MM.1S (cell line): ENCODE results near the gene USP32.
A peak's percentile ranks its signal among the peaks of the same experiment; 100 is the strongest.
"Not testable (repeated sequence)": the region's sequence is repeated elsewhere in the genome, so short reads cannot be mapped to it uniquely, and the experiment has no call there.

ENCODE experiments used
- DNase-seq: peaks from one replicate; pipeline ENCODE4 v3.0.0-alpha.2; 2015
- H2AFZ ChIP-seq: fragments of 300-600 bp; sonication (generic); 2 replicates; pipeline ENCODE4 v1.6.0; 2016; ENCODE audit warnings: antibody characterized with exemption, low read length
- H3F3A ChIP-seq: fragments of 300-600 bp; sonication (generic); 2 replicates; pipeline ENCODE4 v1.6.1; 2016; ENCODE audit warnings: mild to moderate bottlenecking, antibody characterized with exemption, low read length, moderate library complexity, mixed read lengths; ENCODE audit not compliant: insufficient read depth
- H3K27ac ChIP-seq: fragments of 300-600 bp; sonication (generic); 2 replicates; pipeline ENCODE4 v1.5.1; 2016; ENCODE audit warnings: mild to moderate bottlenecking, low read length
- H3K27me3 ChIP-seq: fragments of 300-600 bp; sonication (generic); replicated peaks from 2 replicates; pipeline ENCODE4 v1.6.0; 2016; ENCODE audit warnings: low read length; ENCODE audit not compliant: insufficient read depth
- H3K36me3 ChIP-seq: fragments of 300-600 bp; sonication (generic); replicated peaks from 2 replicates; pipeline ENCODE4 v1.6.1; 2016; ENCODE audit warnings: mild to moderate bottlenecking, low read length, mixed read lengths; ENCODE audit not compliant: insufficient read depth
- H3K4me1 ChIP-seq: fragments of 300-600 bp; sonication (generic); 2 replicates; pipeline ENCODE4 v1.6.1; 2016; ENCODE audit warnings: low read length, mixed read lengths
- H3K4me2 ChIP-seq: fragments of 300-600 bp; sonication (generic); 2 replicates; pipeline ENCODE4 v1.6.0; 2016; ENCODE audit warnings: low read depth, low read length
- H3K4me3 ChIP-seq: fragments of 300-600 bp; sonication (generic); 2 replicates; pipeline ENCODE4 v1.5.1; 2016; ENCODE audit warnings: low read length, mixed read lengths
- H3K79me2 ChIP-seq: fragments of 300-600 bp; sonication (generic); 2 replicates; pipeline ENCODE4 v1.6.1; 2016; ENCODE audit warnings: mixed run types, low read length, mixed read lengths
- H3K9ac ChIP-seq: fragments of 300-600 bp; sonication (generic); 2 replicates; pipeline ENCODE4 v1.6.1; 2016; ENCODE audit warnings: low read length, mixed read lengths
- H3K9me2 ChIP-seq: fragments of 300-600 bp; sonication (generic); replicated peaks from 2 replicates; pipeline ENCODE4 v1.6.1; 2016; ENCODE audit warnings: mild to moderate bottlenecking, low read length, mixed read lengths; ENCODE audit not compliant: insufficient read depth
- H3K9me3 ChIP-seq: fragments of 300-600 bp; sonication (generic); replicated peaks from 2 replicates; pipeline ENCODE4 v1.6.1; 2016; ENCODE audit warnings: mild to moderate bottlenecking, low read length, mixed read lengths; ENCODE audit not compliant: insufficient read depth
- H4K20me1 ChIP-seq: fragments of 300-600 bp; sonication (generic); 2 replicates; pipeline ENCODE4 v1.6.1; 2016; ENCODE audit warnings: mild to moderate bottlenecking, low read length, moderate library complexity, mixed read lengths; ENCODE audit not compliant: insufficient read depth
- EZH2 ChIP-seq: fragments of 300-600 bp; sonication (generic); optimal IDR thresholded peaks from 2 replicates; pipeline ENCODE3; 2017; ENCODE audit warnings: low read depth, mild to moderate bottlenecking, antibody characterized with exemption, low read length, mixed read lengths
- EZH2phosphoT487 ChIP-seq: fragments of 300-600 bp; sonication (generic); IDR thresholded peaks from 2 replicates; pipeline ENCODE4 v1.6.1; 2018; ENCODE audit warnings: antibody characterized with exemption, low read length
- TF ChIP-seq, protein P1 (sequence below): fragments of 300-600 bp; sonication (generic); IDR thresholded peaks from 2 replicates; pipeline ENCODE4 v1.5.1; 2016; ENCODE audit warnings: antibody characterized with exemption, low read length, mixed read lengths

Gene USP32

DNA sequence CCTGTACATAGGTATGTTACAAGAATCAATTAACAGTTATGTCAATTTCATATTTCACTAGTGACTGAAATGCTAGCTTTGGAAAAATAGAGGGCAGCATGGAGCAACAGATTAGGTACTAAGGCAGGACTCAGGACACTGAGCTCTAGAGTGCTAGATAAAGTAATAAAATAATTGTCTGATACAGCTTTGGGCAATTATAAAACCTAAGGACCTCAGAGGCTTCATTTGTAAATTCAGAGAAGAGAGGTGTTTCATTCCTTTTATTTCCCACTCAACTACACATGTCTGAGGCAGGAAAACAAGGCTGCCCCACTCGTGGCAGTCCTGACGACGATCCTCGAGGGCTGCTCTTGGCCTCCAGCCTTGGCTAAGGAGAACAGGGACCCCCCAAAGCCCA, 160.7 kb downstream of the USP32 start:
- no peaks in the 10 kb centered on the region for H3K9me3 ChIP-seq
- no peaks in the 10 kb centered on the region for H4K20me1 ChIP-seq
- H2AFZ ChIP-seq: no peak overlapping the region
- no peaks in the 10 kb centered on the region for H3K36me3 ChIP-seq
- no peaks in the 10 kb centered on the region for H3F3A ChIP-seq
- H3K79me2 ChIP-seq: no peaks in the 10 kb centered on the region
- no peak overlapping the region for H3K4me3 ChIP-seq
- no peak overlapping the region for H3K4me2 ChIP-seq
- DNase-seq: peak; percentile 25
- no peaks in the 10 kb centered on the region for H3K4me1 ChIP-seq
- H3K27me3 ChIP-seq: no peaks in the 10 kb centered on the region
- TF ChIP-seq EZH2phosphoT487: no peak
- TF ChIP-seq, protein P1, sequence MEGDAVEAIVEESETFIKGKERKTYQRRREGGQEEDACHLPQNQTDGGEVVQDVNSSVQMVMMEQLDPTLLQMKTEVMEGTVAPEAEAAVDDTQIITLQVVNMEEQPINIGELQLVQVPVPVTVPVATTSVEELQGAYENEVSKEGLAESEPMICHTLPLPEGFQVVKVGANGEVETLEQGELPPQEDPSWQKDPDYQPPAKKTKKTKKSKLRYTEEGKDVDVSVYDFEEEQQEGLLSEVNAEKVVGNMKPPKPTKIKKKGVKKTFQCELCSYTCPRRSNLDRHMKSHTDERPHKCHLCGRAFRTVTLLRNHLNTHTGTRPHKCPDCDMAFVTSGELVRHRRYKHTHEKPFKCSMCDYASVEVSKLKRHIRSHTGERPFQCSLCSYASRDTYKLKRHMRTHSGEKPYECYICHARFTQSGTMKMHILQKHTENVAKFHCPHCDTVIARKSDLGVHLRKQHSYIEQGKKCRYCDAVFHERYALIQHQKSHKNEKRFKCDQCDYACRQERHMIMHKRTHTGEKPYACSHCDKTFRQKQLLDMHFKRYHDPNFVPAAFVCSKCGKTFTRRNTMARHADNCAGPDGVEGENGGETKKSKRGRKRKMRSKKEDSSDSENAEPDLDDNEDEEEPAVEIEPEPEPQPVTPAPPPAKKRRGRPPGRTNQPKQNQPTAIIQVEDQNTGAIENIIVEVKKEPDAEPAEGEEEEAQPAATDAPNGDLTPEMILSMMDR: peak; percentile 41
- no peak overlapping the region for H3K27ac ChIP-seq
- no peaks in the 10 kb centered on the region for H3K9me2 ChIP-seq
- H3K9ac ChIP-seq: no peak overlapping the region

DNA sequence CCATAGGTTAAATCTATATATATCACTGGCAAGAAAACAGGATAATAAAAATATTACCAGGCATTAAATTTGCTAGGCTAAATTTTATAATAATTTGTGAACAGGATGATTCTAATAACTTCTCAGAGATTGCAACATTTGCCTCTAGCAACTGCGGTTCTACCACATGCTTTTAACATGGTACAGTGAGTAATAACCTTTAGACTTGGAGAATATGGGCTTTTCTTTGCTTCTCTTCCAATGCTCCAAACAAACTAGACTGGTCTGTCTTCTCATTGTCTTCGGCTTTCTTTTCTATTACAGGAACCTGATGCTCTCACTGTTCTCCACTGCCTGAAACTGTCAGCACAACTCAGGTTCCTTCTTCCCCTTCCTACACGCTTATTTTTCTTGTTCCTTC, 161.6 kb downstream of the USP32 start:
- no peak for TF ChIP-seq EZH2
- TF ChIP-seq, protein P1: no peak
- no peak for TF ChIP-seq EZH2phosphoT487
- no peaks in the 10 kb centered on the region for H3K9me3 ChIP-seq
- no peak overlapping the region for H3K4me3 ChIP-seq
- H3K36me3 ChIP-seq: no peaks in the 10 kb centered on the region
- no peak overlapping the region for H3K27ac ChIP-seq
- no peaks in the 10 kb centered on the region for H3K4me1 ChIP-seq
- no peaks in the 10 kb centered on the region for H3K9me2 ChIP-seq
- no peaks in the 10 kb centered on the region for H3K27me3 ChIP-seq
- H4K20me1 ChIP-seq: no peaks in the 10 kb centered on the region
- no peak for DNase-seq
- no peak overlapping the region for H3K4me2 ChIP-seq
- H3F3A ChIP-seq: no peaks in the 10 kb centered on the region
- no peaks in the 10 kb centered on the region for H3K79me2 ChIP-seq
- no peak overlapping the region for H3K9ac ChIP-seq
- H2AFZ ChIP-seq: no peak overlapping the region

DNA sequence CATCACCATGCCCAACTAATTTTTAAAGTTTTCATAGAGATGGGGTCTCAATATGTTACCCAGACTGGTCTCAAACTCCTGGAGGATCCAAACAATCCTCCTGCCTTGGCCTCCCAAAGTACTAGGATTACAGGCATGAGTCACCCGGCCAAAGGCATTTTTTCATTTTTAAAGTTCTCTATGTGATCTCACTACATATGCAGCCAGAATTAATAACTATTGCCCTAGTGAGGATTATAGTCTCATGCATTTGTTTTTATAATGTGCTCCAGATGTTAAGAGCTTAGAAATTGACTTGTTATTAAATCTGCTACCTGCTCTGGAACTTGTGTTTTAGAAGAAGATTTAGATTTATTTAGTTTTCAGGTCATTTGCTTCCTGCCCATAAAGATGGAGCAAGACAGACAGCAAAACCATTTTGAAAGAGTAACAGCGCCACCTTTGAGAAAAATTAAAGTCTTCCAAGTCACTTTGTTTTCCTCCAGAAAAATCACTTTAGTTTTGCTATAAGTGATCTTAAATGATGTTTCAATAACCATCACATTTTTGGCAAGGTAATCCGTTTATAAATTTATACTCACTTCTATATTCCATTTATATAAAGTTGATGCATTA, 162.6 kb downstream of the USP32 start:
- DNase-seq: peak; percentile 32
- no peak overlapping the region for H3K9ac ChIP-seq
- H4K20me1 ChIP-seq: no peaks in the 10 kb centered on the region
- no peaks in the 10 kb centered on the region for H3K4me1 ChIP-seq
- no peaks in the 10 kb centered on the region for H3F3A ChIP-seq
- no peaks in the 10 kb centered on the region for H3K9me2 ChIP-seq
- H3K4me3 ChIP-seq: no peak overlapping the region
- no peaks in the 10 kb centered on the region for H3K27me3 ChIP-seq
- H3K9me3 ChIP-seq: no peaks in the 10 kb centered on the region
- no peaks in the 10 kb centered on the region for H3K79me2 ChIP-seq
- no peak overlapping the region for H3K27ac ChIP-seq
- H3K36me3 ChIP-seq: no peaks in the 10 kb centered on the region
- TF ChIP-seq, protein P1: no peak
- TF ChIP-seq EZH2phosphoT487 (no peak), EZH2 (no peak)
- H2AFZ ChIP-seq: no peak overlapping the region
- H3K4me2 ChIP-seq: no peak overlapping the region

DNA sequence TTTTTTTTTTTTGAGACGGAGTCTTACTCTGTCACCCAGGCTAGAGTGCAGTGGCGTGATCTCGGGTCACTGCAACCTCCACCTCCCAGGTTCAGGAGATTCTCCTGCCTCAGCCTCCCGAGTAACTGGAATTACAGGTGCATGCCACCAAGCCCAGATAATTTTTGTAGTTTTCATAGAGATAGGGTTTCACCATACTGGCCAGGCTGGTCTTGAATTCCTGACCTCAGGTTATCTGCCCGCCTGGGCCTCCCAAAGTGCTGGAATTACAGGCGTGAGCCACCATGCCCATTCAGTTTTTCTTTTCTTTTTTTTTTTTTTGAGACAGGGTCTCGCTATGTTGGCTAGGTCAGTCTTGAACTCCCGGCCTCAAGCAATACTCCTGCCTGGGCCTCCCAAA, 164.7 kb downstream of the USP32 start:
- H2AFZ ChIP-seq, H3K27me3 ChIP-seq, H3K9me2 ChIP-seq, DNase-seq, H3K79me2 ChIP-seq, H3K4me1 ChIP-seq, H3F3A ChIP-seq, H3K4me3 ChIP-seq, H3K9me3 ChIP-seq, H4K20me1 ChIP-seq, H3K4me2 ChIP-seq, H3K36me3 ChIP-seq, H3K9ac ChIP-seq, H3K27ac ChIP-seq: not testable (repeated sequence)
